NCI-H345 treated with DMSO at 0.1 percent for 48 hours (cell line): ENCODE data around the gene TPPP2.
"Not testable (repeated sequence)": the region's sequence is repeated elsewhere in the genome, so short reads cannot be mapped to it uniquely, and the experiment has no call there.

ENCODE experiments used
- DNase-seq: peaks from one replicate; lab custom pipeline; 2025; ENCODE audit not compliant: unreplicated experiment; lab: John Stamatoyannopoulos, UW

The TPPP2 gene

DNA sequence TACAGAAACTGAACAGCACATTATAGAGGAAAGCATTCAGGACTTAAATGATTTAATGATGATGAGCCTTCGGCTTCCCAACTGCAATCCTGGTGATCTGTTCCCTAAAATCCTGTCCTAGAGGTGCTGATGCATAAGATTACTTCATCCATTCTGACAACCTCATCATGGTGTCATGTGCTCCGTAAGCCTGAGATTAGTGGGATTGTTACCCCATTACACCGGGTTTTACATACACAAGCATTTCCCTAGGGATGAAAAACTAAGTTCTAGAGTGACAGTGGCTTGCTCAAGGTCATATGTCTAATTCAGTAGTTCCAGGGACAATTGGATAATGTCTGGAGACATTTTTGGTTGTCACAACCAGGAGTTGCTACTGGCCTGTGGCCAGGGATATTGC, 7.1 kb downstream of the TPPP2 start:
- no peak for DNase-seq

DNA sequence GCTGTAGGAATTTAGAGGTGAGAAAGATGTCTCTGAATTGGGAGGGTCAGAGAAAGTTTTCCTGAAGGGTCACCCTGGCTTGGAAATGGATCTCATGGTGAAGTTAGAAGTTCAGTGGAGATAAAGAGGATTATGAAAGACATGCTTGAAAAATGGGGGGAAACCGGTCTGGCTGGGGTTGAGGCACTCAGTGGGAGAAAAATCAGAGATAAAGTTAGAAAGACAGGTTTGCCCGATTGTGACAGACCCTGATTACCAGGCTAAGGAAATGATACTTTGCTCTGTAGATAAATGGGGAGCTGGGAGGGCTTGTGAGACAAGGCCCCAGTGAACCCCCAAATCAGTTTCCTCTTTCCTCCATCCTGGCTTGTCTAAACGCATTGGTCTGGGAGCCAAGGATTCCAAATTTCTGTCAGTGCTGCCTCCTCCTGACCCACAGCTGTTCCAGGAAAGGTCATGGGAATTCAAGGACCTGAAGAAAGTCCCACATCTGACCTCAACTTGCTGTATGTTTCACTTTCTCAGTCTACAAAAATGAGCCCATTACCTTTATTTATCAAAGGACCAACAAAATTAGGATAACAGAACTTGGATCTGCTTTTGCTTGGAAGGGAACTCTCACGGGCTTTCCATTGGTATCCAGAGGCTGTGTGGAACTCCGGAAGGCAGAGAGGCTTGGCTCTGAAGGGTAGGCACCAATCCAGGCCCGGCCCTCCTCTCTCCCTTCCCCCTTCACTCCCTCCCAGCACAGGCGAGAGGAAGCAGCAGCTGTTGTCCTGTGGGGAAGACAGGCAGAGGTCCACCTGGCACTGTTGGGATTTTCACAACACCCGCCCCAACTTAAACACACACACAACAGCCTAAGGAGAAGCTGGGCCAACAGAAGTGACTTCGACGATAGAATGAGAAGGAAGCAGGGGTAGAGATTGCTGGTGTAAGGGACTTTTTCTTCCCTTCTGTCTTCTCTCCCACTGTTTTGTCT, 8.7 kb downstream of the TPPP2 start:
- DNase-seq, result no peak

DNA sequence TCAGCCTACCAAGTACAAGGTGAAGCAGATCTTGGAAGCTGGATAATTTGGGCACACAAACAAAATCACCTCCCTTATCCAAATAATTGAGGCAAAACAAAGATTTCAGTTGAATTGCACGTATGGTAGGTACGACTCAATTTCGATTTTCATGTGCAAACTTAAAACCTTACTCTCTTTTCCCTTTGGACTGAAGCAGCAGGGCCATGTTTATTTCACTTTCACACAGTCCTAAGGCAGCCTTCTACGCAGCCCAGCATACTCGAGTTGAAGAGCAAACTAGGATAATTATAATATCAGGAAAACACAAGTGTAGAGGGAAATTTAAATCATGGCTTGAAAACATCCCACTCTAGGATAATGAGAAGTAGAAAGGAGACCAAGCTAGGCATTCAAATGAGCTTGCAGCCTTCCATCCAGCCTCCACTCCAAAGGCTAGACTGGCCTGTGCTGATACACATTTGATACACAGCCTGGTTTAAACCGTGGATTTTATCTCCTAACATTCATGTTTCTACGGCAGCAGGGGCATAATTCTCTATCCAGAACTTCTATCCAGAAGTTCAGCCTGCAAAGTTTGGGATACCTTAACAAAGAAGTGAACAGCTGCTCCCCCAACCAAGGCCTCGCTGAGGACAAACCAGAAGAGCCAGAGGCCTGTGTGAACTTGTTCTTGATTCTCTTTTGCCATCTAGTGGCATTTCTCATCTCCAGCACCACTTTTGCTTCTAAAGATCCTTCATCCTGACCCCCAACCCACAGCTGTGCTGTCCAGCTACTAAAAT, 9.8 kb downstream of the TPPP2 start:
- DNase-seq, result no peak

DNA sequence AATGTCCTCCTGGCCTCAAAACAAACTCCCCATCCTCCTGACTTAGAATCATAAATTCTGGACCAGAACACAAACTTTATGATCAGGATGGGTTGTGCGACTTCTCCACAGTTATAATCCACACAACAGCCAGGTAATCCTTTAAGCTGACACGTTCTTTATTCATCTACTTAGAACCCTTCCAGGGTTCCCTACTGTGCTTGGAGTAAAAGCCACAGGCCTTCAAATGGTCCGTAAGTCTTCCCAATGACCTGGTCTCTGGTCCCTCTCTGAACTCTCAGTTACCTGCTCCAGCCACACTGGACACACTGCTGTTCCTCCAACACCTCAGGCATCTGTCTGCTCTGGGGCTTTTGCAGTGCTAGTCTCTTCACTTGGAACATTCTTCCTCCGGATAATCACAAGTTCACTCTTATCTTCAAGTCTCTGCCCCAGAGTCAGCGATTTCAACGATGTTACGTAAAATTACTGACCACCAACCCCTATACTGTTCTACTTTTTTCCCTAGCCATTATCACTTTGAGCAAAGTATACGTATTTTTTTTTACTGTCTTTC, 10.4 kb downstream of the TPPP2 start:
- no peak for DNase-seq

DNA sequence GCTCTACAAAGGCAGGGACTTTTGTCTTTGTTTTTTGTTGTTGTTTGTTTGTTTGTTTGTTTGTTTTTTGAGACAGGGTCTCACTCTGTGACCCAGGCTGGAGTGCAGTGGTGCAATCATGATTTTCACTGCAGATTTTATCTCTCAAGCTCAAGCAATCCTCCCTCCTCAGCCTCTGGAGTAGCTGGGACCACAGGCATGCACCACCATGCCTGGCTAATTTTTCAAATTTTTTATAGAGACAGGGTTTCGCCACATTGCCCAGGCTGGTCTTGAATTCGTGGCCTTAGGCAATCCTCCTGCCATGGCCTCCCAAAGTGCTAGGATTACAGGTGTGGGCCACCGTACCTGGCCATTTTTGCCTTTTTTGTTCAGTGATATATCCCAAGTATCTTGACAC, 10.9 kb downstream of the TPPP2 start:
- DNase-seq, result not testable (repeated sequence)

DNA sequence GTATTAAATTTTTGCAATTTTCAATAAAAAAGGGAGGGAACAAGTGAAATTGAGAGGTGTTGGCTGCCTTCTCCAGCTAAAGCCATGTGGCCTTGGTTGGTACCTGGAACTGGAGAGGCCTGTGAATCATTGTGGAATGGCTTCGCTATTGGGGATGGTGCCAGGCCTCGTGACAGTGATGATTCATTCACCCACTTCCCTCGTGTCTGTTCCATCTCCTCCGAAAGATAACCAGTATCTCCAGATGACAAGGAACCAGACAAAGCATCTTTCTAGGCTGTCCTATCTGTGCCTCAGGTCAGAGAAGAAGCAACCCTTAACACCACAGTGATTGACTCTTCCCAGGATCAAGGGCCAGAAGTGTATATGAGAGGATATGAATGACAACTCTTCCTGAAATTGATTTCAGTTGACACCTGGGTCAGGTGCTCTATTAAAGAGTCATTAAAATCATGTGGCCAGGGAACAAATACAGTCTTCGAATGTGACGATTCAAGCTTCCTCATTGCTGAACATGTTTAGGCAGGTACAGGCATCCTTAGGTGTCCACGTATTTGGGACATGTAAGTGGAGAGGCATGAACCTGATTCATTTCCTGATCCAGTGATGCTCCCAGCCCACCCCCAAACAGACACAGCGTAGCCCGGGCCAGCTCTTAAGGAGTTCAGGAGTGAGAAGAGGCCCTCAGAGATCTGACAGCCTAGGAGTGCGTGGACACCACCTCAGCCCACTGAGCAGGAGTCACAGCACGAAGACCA, 11.8 kb downstream of the TPPP2 start, which contains the start of gene RNASE7:
Gene RNASE7 (plus strand): TSS at position 687 of the 758 bp plus-strand sequence. CDS start 631 bp downstream, outside the sequence.
- no peak for DNase-seq

DNA sequence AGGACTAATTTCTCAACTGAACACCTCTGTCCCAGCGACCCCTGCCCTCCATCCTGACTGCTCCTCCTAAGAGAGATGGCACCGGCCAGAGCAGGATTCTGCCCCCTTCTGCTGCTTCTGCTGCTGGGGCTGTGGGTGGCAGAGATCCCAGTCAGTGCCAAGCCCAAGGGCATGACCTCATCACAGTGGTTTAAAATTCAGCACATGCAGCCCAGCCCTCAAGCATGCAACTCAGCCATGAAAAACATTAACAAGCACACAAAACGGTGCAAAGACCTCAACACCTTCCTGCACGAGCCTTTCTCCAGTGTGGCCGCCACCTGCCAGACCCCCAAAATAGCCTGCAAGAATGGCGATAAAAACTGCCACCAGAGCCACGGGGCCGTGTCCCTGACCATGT, 12.9 kb downstream of the TPPP2 start:
- no peak for DNase-seq

DNA sequence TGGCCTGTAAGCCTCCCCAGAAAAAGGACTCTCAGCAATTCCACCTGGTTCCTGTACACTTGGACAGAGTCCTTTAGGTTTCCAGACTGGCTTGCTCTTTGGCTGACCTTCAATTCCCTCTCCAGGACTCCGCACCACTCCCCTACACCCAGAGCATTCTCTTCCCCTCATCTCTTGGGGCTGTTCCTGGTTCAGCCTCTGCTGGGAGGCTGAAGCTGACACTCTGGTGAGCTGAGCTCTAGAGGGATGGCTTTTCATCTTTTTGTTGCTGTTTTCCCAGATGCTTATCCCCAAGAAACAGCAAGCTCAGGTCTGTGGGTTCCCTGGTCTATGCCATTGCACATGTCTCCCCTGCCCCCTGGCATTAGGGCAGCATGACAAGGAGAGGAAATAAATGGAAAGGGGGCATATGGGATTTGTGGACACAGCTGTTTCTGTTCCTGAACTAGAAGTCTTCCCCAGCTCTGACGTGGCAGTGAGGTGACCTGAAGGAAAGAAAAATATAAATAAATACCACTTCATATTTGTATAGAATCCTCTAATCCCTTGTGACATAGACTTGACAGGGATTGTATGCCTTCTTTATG, 13.5 kb downstream of the TPPP2 start:
- no peak for DNase-seq

DNA sequence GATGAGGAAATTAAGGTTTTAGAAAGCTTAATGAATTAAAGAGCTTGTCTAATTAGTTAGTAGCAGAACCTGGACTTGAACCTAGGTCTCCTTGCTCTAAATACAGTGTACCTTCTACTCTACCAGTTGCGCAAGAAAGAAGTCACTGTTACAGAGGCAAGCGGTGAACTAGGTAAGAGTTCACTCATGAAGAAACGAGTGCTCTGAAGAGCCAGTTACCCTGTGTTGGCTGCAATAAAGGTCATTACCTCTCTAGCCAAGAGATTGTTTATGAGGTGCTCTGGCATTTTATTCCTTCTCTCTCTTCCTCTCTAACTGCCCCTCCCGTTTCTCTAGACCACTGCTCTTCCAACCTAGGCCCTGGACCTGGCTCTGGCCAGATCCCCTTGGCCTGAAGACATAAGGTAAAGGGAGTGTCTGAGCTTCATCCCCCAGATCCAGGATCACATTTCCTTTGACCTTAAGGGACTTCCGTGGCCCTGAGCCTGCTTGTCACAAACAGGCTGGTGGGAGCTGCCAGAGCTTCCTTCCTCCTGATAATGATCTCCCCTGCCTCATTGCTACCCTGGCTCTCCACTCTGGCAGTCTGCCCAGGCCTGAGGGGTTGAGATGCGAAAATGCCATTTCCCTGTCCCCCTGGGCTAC, 14.1 kb downstream of the TPPP2 start:
- DNase-seq, result no peak

DNA sequence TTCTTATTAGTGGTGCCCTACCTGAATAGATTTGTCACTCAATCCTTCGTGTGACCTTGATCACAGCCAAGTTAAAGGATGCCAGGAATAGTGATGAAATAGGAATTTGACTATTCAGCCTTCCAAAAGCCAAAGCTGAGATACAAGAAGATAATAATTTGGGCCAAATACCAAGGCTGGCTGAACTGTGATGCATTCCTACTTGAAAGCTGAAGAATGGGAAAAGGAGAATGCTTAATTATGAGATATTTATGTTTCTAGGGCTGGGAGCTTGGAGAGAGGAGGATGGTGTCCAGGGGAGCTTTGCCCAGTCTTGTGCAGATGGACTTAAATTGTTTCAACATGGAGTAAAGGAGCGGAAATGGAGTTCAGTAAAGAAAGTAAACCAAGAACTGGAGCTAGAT, 17.4 kb downstream of the TPPP2 start:
- no peak for DNase-seq

DNA sequence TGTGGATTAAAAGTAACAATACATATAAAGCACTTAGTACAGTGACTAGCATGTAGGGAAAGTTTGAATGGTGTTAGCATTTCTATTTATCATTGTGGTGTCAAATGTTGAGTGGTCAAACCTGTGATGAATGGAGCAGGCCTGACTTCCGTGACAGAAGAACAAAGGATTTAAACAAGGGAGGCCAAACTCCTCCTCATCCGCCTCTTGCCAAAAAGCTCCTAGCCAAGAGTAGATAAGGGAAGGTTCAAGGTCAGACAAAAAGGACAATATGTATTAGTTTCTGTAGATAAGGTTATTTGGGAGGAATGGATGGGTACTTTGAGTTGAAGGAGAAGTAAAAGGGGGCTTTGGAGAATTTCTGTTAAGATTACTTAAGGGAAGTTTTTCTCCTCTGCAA, 18.6 kb downstream of the TPPP2 start:
- no peak for DNase-seq

DNA sequence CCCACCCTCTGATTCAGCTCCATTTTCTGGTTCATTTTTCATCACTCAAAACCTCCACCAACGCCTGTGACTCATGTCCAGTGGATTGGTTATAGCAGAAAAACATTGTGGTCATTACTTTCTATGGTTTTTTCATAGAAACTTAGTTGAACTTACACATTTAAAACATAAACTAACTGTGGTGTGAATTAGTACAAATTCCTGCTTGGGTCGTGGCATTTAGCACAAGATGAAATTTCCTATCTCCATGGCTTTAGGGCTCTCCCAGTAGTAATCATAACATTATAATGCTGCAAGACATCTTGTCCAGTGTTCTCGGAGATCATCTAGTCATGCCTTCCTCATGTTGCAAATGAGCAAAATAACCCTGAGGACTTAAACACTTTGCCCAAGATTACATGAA, 19.3 kb downstream of the TPPP2 start:
- no peak for DNase-seq

DNA sequence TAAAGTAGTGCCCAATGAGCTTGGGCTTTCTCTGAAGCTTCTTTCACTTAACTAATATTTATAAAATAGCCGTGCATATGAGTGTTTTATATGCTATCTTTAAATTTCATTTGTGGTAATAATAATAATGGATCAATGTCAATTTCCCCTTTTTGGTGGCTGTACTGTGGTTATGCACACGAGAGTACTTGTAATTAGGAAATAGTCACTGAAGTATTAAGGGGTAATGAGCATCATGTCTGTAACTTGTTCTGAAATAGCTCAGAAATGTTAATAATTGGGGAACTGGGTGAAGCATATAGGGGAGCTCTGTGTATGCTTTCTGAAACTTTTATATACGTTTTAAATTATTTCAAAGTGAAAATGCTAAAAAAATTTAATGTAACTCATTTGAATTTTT, 20.6 kb downstream of the TPPP2 start:
- no peak for DNase-seq

DNA sequence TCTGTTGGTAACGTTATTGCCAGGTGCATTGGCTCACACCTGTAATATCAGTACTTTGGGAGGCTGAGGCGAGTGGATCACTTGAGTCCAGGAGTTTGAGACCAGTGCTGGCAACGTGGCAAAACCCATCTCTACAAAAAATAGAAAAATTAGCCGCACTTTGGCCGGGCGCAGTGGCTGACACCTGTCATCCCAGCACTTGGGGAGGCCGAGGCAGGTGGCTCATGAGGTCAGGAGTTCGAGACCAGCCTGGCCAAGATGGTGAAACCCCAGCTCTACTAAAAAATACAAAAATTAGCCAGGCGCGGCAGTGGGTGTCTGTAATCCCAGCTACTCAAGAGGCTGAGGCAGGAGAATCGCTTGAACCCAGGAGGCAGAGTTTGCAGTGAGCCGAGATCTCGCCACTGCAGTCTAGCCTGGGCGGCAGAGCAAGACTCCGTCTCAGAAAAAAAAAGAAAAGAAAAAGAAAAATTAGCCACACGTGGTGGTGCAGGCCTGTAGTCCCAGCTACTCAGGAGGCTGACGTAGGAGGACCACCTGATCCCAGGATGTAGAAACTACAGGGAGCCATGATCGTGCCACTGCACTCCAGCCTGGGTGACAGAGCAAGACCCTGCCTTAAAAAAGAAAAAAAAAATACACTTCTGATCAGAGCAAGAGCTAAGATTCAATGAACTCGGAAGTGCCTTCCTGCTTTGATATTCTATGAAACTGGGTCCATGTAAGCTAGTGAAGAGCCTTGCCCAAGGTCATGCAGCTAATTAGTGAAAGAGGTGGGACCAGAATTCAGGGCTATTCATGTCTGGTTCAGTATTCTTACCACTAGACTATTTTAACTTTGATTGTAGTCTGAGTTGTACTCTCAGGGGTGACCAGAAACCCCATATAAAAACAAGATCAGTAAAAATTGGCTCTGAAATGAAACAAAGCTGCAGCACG, 23.4 kb downstream of the TPPP2 start:
- no peak for DNase-seq

DNA sequence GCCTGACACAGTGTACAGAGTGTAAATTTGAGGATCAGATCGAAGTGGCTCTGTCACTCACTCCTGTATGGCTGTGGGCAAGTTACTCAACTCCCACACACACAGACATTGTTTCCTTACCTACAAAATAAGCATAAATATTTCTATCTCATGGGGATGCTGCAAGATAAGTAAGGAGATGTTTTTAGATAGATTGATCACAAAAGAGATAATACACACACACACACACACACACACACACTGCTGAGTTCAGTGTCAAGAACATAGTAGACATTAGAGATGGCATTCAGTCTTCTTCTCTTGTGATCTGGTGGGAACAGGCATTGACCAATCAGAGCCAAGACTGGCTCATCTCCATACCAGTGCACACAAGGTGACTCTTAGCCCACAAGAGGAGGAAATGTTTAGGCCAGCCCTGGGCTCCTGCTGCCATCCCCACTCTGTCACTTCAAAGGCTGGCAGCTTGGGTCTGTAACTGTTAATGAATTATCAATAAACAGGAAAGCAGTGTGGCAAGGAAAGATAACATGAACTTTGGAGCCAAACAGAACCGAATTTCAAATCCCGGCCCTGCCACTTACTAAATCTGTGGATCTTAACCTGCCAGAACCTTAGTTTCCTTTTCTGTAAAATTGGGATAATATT, 24.2 kb downstream of the TPPP2 start:
- DNase-seq, result no peak

DNA sequence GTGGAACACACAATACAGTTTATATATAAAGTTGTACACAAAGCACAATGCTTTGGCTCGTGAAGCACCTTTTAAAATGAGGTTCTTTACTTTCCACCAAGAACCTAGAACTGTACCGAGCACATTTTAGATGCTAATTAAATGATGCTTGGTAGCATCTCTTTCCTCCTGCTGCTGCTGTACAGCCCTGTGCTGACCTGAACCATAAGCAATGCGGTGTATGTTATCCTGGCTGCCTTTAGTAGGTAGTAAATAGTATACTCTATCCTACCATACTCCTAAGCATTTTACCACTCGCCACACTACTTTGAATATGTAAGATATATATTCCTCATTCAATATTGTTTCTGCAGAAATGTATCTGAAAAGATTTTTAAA, 24.7 kb downstream of the TPPP2 start:
- DNase-seq, result no peak

DNA sequence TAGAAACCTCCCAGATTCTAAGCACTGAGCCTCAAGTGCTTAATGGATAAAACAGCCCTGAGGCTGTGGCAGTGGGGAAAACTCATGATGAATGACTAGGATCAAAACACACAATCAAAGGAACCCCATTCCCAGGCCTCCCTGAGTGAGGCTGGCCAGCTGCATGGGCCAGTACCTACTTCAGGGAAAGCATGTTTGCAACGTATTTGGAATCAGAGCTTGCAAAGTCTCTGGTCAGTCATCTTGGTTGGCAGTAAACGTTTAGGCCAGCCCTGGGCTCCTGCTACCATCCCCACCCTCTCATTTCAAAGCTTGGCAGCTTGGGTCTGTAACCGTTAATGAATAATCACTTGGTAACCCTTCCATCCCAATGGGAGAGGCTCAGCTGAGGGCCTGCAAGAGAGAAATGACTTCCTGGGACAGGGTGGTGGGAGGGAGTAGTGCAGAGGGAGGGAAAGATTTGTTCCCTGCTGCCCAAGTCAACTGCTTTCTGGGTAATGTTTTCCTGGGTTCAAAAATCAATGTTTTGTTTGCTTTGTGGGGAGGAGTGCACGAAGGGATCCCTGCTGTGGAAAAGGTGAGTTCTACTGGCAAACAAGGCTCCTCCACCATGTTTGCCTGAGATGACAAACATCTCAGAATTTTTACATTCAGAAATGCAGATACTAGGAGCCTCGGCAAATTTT, 25.6 kb downstream of the TPPP2 start:
- no peak for DNase-seq
